OCI-LY3 (cell line): ENCODE results near the gene FOXO1.

Experiments
- EZH2phosphoT487 ChIP-seq: fragments of 200-600 bp; shearing (Covaris generic); IDR thresholded peaks from 2 replicates; pipeline ENCODE4 v1.6.1; 2018; ENCODE audit warnings: antibody characterized with exemption, mixed run types, low read depth
- TF ChIP-seq, protein P1 (sequence below): fragments of 200-600, 300-600 bp; sonication (generic); IDR thresholded peaks from 2 replicates; pipeline ENCODE4 v1.5.1; 2014; ENCODE audit warnings: antibody characterized with exemption, low read length, low read depth

DNA sequence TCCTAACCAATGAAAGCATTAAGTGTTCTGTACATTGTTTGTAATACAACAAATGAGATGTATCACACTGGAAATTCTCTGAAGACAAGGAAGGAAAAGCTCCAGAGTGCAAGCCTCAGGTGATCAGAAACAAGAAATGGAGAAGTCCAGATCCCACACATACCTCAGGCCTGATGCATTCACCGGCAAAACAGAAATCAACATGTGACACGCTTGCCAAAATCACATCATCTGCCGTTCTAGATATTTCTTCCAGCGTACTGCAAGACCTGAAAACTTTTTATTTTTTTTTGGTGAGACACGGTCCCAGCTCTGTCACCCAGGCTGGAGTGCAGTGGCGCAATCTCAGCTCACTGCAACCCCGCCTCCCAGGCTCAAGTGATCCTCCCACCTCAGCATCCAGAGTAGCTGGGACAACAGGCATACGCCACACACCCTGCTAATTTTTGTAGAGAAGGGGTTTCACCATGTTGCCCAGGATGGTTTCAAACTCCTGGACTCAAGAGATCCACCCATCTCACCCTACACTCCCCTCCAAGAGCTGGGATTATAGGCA, 48.6 kb downstream of the FOXO1 start:
- TF ChIP-seq, protein P1, sequence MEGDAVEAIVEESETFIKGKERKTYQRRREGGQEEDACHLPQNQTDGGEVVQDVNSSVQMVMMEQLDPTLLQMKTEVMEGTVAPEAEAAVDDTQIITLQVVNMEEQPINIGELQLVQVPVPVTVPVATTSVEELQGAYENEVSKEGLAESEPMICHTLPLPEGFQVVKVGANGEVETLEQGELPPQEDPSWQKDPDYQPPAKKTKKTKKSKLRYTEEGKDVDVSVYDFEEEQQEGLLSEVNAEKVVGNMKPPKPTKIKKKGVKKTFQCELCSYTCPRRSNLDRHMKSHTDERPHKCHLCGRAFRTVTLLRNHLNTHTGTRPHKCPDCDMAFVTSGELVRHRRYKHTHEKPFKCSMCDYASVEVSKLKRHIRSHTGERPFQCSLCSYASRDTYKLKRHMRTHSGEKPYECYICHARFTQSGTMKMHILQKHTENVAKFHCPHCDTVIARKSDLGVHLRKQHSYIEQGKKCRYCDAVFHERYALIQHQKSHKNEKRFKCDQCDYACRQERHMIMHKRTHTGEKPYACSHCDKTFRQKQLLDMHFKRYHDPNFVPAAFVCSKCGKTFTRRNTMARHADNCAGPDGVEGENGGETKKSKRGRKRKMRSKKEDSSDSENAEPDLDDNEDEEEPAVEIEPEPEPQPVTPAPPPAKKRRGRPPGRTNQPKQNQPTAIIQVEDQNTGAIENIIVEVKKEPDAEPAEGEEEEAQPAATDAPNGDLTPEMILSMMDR, result no peak
- no peak for TF ChIP-seq EZH2phosphoT487
